SJSA1 (cell line): Measurements from ENCODE around the gene ZNF518A. TPM values are rescaled to one million over a fixed set of nuclear protein-coding genes. Genes with fewer than 3 reads are reported as not detected.

ENCODE experiments used
- DNase-seq, 2 experiments: peaks; one replicate each; pipeline ENCODE4 v3.0.0-alpha.2; 2015 to 2020; ENCODE audit warnings: low spot score in 2 of 2, low read depth in 1 of 2
- H3K27ac ChIP-seq: fragments of 250-450 bp; sonication (Bioruptor Pico); 2 replicates; pipeline ENCODE4 v1.5.1; 2020; ENCODE audit warnings: mild to moderate bottlenecking, moderate library complexity
- H3K27me3 ChIP-seq: fragments of 250-450 bp; sonication (Bioruptor Pico); replicated peaks from 2 replicates; pipeline ENCODE4 v1.5.1; 2020; ENCODE audit warnings: mild to moderate bottlenecking, moderate library complexity
- H3K36me3 ChIP-seq: fragments of 250-450 bp; sonication (Bioruptor Pico); 2 replicates; pipeline ENCODE4 v1.5.1; 2020; ENCODE audit warnings: mild to moderate bottlenecking
- H3K4me1 ChIP-seq: fragments of 250-450 bp; sonication (Bioruptor Pico); replicated peaks from 2 replicates; pipeline ENCODE4 v1.6.1; 2021; ENCODE audit warnings: mild to moderate bottlenecking
- H3K4me3 ChIP-seq: fragments of 250-450 bp; sonication (Bioruptor Pico); 2 replicates; pipeline ENCODE4 v1.5.1; 2020; ENCODE audit warnings: mild to moderate bottlenecking
- H3K9me3 ChIP-seq: fragments of 250-450 bp; sonication (Bioruptor Pico); replicated peaks from 2 replicates; pipeline ENCODE4 v1.5.1; 2020; ENCODE audit warnings: mild to moderate bottlenecking
- total RNA-seq: library from RNA; depleted of rRNA; stranded (reverse); fragments of >200 nt; shearing (Covaris generic); gene quantifications from 2 replicates; pipeline ENCODE4 v1.2.3, GENCODE V29; 2014; rRNA removed

The ZNF518A gene, protein sequence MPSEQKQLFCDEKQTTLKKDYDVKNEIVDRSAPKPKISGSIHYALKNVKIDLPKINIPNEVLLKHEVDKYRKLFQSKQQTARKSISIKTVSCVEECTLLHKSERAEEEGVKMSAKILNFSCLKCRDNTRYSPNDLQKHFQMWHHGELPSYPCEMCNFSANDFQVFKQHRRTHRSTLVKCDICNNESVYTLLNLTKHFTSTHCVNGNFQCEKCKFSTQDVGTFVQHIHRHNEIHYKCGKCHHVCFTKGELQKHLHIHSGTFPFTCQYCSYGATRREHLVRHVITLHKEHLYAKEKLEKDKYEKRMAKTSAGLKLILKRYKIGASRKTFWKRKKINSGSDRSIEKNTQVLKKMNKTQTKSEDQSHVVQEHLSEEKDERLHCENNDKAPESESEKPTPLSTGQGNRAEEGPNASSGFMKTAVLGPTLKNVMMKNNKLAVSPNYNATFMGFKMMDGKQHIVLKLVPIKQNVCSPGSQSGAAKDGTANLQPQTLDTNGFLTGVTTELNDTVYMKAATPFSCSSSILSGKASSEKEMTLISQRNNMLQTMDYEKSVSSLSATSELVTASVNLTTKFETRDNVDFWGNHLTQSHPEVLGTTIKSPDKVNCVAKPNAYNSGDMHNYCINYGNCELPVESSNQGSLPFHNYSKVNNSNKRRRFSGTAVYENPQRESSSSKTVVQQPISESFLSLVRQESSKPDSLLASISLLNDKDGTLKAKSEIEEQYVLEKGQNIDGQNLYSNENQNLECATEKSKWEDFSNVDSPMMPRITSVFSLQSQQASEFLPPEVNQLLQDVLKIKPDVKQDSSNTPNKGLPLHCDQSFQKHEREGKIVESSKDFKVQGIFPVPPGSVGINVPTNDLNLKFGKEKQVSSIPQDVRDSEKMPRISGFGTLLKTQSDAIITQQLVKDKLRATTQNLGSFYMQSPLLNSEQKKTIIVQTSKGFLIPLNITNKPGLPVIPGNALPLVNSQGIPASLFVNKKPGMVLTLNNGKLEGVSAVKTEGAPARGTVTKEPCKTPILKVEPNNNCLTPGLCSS (N-terminal part only)
- total RNA-seq = 3.1 and 8.0 TPM in 2 replicates

DNA sequence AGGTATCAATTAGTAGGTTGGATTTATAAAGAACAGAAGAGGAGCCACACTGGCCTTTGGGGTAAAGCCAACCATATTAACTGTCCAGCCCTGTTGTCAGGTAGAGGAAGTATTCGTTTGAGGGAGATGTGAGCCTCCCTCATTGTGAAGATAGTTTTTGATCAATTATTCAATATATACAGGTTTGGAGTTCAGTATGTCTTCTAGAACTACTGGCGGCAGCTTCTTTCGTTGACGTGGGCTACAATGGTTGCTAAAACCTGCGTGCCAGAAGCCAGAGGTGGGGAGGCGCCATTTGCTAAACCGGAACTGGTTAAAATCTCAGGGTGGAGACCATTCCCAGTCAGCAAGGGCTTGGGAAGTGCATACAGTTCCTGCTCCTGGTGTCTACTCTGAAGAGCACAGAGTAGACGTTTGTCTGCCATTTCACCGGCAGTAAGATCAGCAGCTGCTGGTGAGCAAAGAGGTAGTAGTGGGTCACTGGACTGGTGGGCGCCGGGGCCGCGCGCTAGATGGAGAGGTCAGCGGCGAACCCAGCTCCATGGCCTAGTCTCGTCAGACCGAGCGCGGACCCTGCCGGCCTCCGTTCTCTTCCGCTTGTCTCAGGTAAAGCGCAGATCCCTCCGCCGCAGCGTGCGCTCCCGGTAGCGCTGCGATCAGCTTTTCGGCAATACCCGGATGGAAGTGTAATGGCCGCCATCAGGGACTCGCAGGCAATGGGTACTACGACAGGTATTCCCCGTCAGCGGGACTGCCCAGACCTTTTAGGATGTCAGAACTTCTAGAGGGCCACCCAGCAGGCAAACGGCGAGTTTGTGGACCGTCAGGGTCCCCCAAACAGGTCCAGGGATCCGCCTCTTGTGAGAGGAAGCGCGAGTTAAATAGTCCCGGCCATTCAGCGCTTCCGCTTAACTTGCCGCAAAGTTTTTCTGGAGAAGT lies at the start of gene ZNF518A:
ZNF518A (plus strand) TSS at position 911 of the 939 bp plus-strand sequence. CDS start 26,026 bp downstream, outside the sequence.
- no peaks in the 10 kb centered on the region for H3K36me3 ChIP-seq
- peak within 1 kb of the TSS; percentile 51 for H3K4me3 ChIP-seq
- no peaks in the 10 kb centered on the region for H3K27me3 ChIP-seq
- DNase-seq = peak; percentile 87 to 92
- peaks cover 5% of the 10 kb centered on the region; the same call in 1 of the 2 replicates for H3K9me3 ChIP-seq
- H3K27ac ChIP-seq = peak within 1 kb of the TSS; percentile 92
- H3K4me1 ChIP-seq = peaks cover 8% of the 10 kb centered on the region

DNA sequence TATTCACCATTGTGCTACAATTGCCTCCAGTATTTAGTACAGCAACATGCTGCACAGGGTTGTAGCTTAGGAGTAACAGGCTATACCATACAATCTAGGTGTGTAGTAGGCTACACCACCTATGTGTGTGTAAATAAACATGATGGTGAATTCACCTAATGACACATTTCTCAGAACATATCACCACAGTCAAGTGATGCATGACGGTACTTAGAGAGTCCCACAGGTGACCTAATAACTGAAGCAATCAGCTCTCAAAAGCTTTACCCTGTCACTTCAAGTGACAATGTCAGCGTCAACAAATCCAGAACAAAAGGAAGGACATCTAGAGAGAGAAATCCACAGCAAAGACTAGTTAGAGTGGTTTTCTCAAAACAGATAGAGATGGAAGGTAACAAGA lies 47.9 kb upstream of the ZNF518A start:
- no peak for DNase-seq
- H3K9me3 ChIP-seq = 0 out of 2 replicates have a peak, but pooled peaks cover 2% of the 10 kb centered on the region
- no peak overlapping the region for H3K4me3 ChIP-seq
- no peaks in the 10 kb centered on the region for H3K27me3 ChIP-seq
- H3K4me1 ChIP-seq = 0 out of 2 replicates have a peak, but pooled peaks cover 6% of the 10 kb centered on the region
- H3K36me3 ChIP-seq = no peaks in the 10 kb centered on the region; the same call in 1 of the 2 replicates
- H3K27ac ChIP-seq = no peak overlapping the region

DNA sequence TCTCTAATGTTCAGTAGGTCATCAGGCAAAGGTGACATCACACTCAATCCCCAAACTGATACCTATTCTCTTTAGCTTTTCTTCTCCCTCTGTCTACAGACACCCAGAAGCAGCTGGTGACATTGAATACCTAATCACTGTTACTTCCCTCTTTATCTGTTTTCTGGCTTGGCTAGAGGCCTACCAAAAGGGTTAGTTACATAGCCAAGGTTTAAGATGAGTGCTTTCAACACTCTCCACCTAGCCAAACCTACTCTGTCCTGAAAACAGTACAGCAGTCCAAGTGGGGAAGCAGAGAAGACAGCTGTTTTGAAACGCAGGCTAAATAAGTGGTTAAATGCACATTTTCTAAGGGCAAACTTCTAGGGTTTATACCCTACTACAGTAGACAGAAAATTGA lies 47.3 kb upstream of the ZNF518A start:
- no peak for DNase-seq
- Histone ChIP-seq H3K9me3 (0 out of 2 replicates have a peak, but pooled peaks cover 2% of the 10 kb centered on the region), H3K27me3 (no peaks in the 10 kb centered on the region), H3K4me3 (no peak overlapping the region), H3K36me3 (no peaks in the 10 kb centered on the region; the same call in 1 of the 2 replicates), H3K4me1 (0 out of 2 replicates have a peak, but pooled peaks cover 6% of the 10 kb centered on the region), H3K27ac (no peak overlapping the region)

DNA sequence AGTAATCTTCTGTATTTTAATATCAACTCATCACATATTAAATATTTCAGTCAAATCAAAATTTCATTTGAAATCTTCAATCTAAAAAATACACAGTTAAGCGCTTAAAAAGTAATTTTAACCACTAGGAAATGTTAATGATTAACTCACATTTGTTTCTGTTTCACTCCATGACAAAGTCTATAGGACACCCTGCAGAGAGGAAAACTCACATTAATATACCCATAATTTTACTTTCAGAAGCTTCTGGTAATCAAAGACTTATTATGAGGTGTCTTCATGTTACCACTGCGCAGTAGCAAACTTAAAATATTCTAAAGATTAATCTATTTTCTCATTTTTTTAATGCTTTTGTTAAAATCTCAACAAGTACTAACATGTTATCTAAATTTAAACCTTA lies 41.0 kb upstream of the ZNF518A start:
- Histone ChIP-seq H3K27ac (no peak overlapping the region), H3K4me3 (no peak overlapping the region; the same call in 1 of the 2 replicates), H3K36me3 (no peaks in the 10 kb centered on the region), H3K9me3 (peaks cover 8% of the 10 kb centered on the region), H3K27me3 (no peaks in the 10 kb centered on the region), H3K4me1 (peaks cover 12% of the 10 kb centered on the region)
- no peak for DNase-seq

DNA sequence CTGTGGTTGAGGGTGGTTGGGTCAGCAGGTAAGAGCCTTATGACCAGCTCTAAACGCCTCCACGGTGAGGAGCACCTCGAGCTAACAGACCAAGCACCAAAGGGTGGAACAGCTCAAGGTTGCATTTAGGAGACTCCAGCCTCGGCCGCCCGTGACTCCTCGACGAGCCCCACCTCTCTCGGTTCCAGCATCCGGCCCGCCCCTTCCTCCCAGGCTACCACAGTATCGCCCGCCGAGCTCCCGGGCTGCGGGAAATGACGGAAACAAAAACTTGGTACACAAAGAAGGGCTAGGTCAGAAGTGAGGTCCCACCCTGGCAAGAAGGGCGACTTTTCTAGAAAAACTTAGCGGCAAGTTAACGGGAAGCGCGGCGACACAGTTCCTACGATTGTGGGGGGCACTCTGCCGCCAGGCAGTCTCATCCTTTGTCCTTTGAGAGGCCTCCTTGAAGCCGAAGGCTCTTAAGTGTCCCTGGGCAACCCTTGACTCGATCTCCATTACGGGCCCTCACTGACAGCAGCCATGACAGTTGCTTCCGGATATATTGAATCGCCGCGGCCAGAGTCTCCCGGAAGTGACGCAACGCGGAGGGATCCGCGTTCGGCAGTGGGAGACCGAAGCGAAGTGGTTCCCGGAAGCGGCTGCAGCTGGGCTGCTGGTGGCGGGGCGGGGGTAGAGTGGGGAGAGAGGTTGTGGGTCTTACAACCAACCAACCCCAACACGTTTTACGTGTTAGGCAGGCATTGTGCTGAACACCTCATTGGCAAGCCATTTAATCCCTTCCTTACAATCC lies 40.2 kb upstream of the ZNF518A start:
- peak overlapping the region; percentile 51 for H3K4me3 ChIP-seq
- peaks cover 12% of the 10 kb centered on the region for H3K4me1 ChIP-seq
- H3K27ac ChIP-seq = peak overlapping the region; percentile 89
- H3K36me3 ChIP-seq = no peaks in the 10 kb centered on the region
- peaks cover 8% of the 10 kb centered on the region for H3K9me3 ChIP-seq
- no peaks in the 10 kb centered on the region; the same call in 1 of the 2 replicates for H3K27me3 ChIP-seq
- DNase-seq = peak; percentile 82 to 88

DNA sequence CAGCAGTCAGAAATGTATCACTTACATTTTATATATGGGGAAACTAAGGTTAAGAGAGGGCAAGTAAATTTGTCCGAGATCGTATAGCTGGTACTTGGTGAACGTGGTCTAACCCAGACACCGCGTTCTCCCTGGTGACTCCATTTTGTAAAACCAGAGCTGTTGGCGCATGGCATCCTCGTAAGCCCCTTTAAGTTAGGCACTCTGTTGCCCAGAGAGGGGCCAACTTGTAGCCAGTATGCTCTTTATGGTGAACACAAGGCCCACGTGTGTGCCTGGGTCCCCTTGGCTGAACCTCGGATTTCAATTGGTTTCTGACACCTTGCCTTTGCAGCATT lies 39.7 kb upstream of the ZNF518A start:
- Histone ChIP-seq H3K4me3 (peak overlapping the region; percentile 51), H3K4me1 (peaks cover 12% of the 10 kb centered on the region), H3K36me3 (no peaks in the 10 kb centered on the region), H3K27me3 (no peaks in the 10 kb centered on the region; the same call in 1 of the 2 replicates), H3K27ac (peak overlapping the region; percentile 89), H3K9me3 (peaks cover 8% of the 10 kb centered on the region)
- no peak for DNase-seq

DNA sequence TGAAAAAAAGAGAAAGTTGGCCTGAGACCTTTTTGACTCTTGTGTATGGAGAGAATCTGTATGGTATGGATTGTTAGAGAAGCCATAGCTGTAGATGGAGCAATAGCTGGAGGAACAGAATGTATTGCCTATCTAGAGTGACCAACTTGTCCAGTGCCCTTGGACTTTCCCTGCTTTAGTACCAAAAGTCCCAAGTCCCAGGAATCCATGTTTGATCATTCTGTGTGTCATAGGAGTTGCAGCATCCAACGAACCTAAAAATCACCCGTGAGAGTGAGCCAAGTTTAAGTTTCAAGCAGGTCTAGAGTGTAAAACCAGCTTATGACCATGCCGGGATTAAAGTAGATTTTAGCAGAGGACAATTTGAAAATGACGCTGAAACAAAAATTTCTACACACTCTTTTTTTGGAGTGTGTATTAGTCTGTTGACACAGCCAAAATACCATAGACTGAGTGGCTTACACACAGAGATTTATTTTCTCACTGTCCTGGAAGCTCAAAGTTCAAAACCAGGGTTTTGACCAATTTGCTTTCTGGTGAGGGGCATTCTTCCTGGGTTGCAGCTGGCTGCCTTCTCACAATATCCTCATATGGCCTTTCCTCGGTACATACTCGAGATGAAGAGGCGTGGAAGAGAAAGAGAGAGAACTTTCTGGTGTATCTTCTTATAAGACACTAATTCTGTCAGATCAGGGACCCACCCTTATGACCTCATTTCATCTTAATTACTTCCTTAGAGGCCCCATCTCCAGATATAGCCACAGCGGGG lies 36.9 kb upstream of the ZNF518A start:
- Histone ChIP-seq H3K27ac (no peak overlapping the region), H3K9me3 (peaks cover 8% of the 10 kb centered on the region), H3K36me3 (no peaks in the 10 kb centered on the region), H3K4me1 (peaks cover 12% of the 10 kb centered on the region), H3K27me3 (peaks cover 14% of the 10 kb centered on the region), H3K4me3 (no peak overlapping the region)
- DNase-seq = no peak

DNA sequence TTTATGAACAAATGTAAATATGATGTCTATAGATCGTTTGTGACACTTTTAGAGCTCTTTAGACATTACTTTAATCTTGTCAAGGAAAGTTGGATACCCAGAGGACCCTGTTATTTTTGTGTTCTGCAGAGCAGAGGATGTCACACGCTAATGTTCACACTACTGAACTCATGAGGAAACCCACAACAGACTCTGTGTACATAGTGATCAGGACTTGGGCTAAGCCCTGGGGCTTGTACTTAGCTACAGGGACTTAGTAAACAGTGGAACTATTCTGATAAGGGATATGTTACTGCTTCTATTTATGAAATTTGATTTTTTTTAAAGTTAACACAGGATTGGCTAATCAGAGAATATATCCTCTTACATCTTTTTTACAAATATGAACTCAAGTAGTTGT lies 36.1 kb upstream of the ZNF518A start:
- H3K36me3 ChIP-seq = no peaks in the 10 kb centered on the region
- no peak for DNase-seq

DNA sequence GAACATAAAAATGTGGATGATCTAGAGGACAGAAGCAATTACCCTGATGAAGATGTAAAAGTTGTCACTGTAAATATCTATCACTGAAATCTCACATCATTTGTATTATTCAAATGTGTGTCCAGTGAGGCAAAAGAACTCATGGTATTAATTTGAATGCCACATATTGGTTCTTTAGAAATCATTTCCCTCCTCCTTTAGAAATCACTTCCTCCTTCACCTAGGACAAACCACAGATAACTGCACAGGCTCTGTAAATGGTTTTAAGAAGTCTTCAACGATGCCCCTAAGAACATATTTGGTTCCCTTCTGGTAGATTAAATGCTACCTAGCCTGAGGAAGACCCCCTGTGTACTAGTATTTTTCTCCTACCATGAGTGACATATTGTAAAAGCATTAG lies 33.1 kb upstream of the ZNF518A start:
- no peaks in the 10 kb centered on the region for H3K9me3 ChIP-seq
- no peak for DNase-seq
- no peaks in the 10 kb centered on the region for H3K4me1 ChIP-seq
- no peak overlapping the region for H3K27ac ChIP-seq
- H3K27me3 ChIP-seq = peaks cover 28% of the 10 kb centered on the region
- H3K4me3 ChIP-seq = no peak overlapping the region
- H3K36me3 ChIP-seq = no peaks in the 10 kb centered on the region

More for the DNA sequence above, 36.1 kb upstream of the ZNF518A start:
- Histone ChIP-seq H3K4me1 (peaks cover 12% of the 10 kb centered on the region), H3K9me3 (peaks cover 8% of the 10 kb centered on the region), H3K4me3 (no peak overlapping the region), H3K27me3 (peaks cover 17% of the 10 kb centered on the region), H3K27ac (no peak overlapping the region)

DNA sequence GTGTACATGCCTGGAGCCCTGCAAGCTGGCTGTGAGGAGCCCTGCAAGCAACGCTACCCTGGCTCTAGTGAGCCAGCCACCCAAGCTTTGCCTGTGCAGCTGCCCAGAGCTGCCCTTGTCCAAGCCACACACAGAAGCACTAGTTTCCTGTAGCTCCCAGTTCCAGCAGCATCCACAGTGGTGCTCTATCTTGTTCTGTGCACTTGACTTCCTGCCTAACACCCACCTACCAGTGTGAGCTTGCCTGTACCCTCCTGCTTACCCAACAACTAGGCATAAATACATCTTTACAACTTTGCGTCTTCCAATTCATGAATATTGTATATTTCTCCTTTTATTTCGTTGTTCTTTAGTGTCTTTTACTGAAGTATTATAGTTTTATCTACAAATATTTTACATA lies 32.2 kb upstream of the ZNF518A start:
- no peaks in the 10 kb centered on the region for H3K4me1 ChIP-seq
- no peaks in the 10 kb centered on the region for H3K36me3 ChIP-seq
- no peak overlapping the region for H3K4me3 ChIP-seq
- H3K9me3 ChIP-seq = no peaks in the 10 kb centered on the region
- DNase-seq = no peak
- H3K27me3 ChIP-seq = peaks cover 28% of the 10 kb centered on the region
- no peak overlapping the region for H3K27ac ChIP-seq

DNA sequence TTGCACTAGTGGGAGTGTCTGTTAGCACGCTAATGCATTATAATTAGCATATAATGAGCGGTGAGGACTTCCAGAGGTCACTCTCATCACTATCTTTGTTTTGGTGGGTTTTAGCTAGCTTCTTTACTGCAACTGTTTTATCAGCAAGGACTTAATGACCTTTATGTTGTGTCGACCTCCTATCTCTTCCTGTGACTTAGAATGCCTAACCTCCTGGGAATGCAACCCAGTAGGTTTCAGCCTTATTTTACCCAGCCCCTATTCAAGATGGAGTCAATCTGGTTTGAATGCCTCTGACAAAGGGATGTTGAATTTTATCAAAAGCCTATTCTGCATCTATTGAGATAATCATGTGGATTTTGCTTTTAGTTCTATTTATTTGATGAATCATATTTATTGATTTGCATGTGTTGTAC lies 22.5 kb upstream of the ZNF518A start:
- Histone ChIP-seq H3K27ac (no peak overlapping the region), H3K4me1 (no peaks in the 10 kb centered on the region), H3K4me3 (no peak overlapping the region), H3K27me3 (peaks cover 6% of the 10 kb centered on the region; the same call in 1 of the 2 replicates), H3K36me3 (no peaks in the 10 kb centered on the region), H3K9me3 (no peaks in the 10 kb centered on the region)
- no peak for DNase-seq
